Mesendoderm (in vitro differentiated cells): ENCODE measurements around the gene TIMM23B.
"Not testable (repeated sequence)": the region's sequence is repeated elsewhere in the genome, so short reads cannot be mapped to it uniquely, and the experiment has no call there.

Source experiments
- DNase-seq: peaks from one replicate; pipeline ENCODE4 v3.0.0; 2013
- H2AK5ac ChIP-seq: 2 replicates; pipeline ENCODE4 v1.6.1; 2013; ENCODE audit warnings: low read length, inconsistent platforms
- H2BK120ac ChIP-seq: 2 replicates; pipeline ENCODE4 v1.6.1; 2013; ENCODE audit warnings: low read depth, mild to moderate bottlenecking, low read length, moderate library complexity, mixed read lengths
- H2BK15ac ChIP-seq: replicated peaks from 2 replicates; pipeline ENCODE4 v1.6.1; 2013; ENCODE audit warnings: low read depth, mild to moderate bottlenecking, moderate library complexity
- H2BK5ac ChIP-seq: 2 replicates; pipeline ENCODE4 v1.6.1; 2013; ENCODE audit warnings: low read length, inconsistent platforms
- H3K18ac ChIP-seq: 2 replicates; pipeline ENCODE4 v1.6.1; 2013; ENCODE audit warnings: mild to moderate bottlenecking, low read length, mixed read lengths
- H3K23ac ChIP-seq: one replicate; pipeline ENCODE4 v1.6.1; 2013; ENCODE audit warnings: low read length
- H3K27ac ChIP-seq: 2 replicates; pipeline ENCODE4 v1.5.1; 2013; ENCODE audit warnings: low read depth, mild to moderate bottlenecking, inconsistent platforms, low read length, moderate library complexity
- H3K27me3 ChIP-seq: 2 replicates; pipeline ENCODE4 v1.6.1; 2013; ENCODE audit warnings: low read length, control low read depth, mild to moderate bottlenecking, inconsistent platforms; ENCODE audit not compliant: insufficient read depth, poor library complexity
- H3K36me3 ChIP-seq: 2 replicates; pipeline ENCODE4 v1.6.1; 2013; ENCODE audit warnings: low read length, inconsistent platforms; ENCODE audit not compliant: control insufficient read depth, insufficient read depth
- H3K4ac ChIP-seq: one replicate; pipeline ENCODE4 v1.6.1; 2013; ENCODE audit warnings: low read depth, mild to moderate bottlenecking, low read length, moderate library complexity
- H3K4me1 ChIP-seq: 2 replicates; pipeline ENCODE4 v1.6.1; 2013; ENCODE audit warnings: low read depth, low read length, inconsistent platforms; ENCODE audit not compliant: control insufficient read depth
- H3K4me2 ChIP-seq: 2 replicates; pipeline ENCODE4 v1.6.1; 2013; ENCODE audit warnings: low read length
- H3K4me3 ChIP-seq: 2 replicates; pipeline ENCODE4 v1.5.1; 2013; ENCODE audit warnings: mild to moderate bottlenecking, low read length
- H3K56ac ChIP-seq: one replicate; pipeline ENCODE4 v1.6.1; 2013; ENCODE audit warnings: low read length
- H3K79me1 ChIP-seq: 2 replicates; pipeline ENCODE4 v1.6.1; 2013; ENCODE audit warnings: low read length, inconsistent platforms
- H3K79me2 ChIP-seq: 2 replicates; pipeline ENCODE4 v1.6.1; 2013; ENCODE audit warnings: mild to moderate bottlenecking, low read length; ENCODE audit not compliant: control insufficient read depth, insufficient read depth
- H3K9ac ChIP-seq: 2 replicates; pipeline ENCODE4 v1.6.1; 2013; ENCODE audit warnings: low read length, inconsistent platforms
- H4K5ac ChIP-seq: one replicate; pipeline ENCODE4 v1.6.1; 2013; ENCODE audit warnings: low read length
- H4K8ac ChIP-seq: one replicate; pipeline ENCODE4 v1.6.1; 2013; ENCODE audit warnings: low read depth, mild to moderate bottlenecking, control low read depth, low read length, moderate library complexity
- WGBS: extraction: QIAGEN DNeasy Blood & Tissue Kit; methylation state at CpG from one replicate; pipeline ENCODE4 v1.1.7; 2013; ENCODE audit warnings: low lambda C conversion rate, missing lambda C conversion rate; ENCODE audit not compliant: insufficient coverage; ENCODE audit errors: extremely low coverage; 5-methylcytosine and 5-hydroxymethylcytosine counted together

TIMM23B gene

DNA sequence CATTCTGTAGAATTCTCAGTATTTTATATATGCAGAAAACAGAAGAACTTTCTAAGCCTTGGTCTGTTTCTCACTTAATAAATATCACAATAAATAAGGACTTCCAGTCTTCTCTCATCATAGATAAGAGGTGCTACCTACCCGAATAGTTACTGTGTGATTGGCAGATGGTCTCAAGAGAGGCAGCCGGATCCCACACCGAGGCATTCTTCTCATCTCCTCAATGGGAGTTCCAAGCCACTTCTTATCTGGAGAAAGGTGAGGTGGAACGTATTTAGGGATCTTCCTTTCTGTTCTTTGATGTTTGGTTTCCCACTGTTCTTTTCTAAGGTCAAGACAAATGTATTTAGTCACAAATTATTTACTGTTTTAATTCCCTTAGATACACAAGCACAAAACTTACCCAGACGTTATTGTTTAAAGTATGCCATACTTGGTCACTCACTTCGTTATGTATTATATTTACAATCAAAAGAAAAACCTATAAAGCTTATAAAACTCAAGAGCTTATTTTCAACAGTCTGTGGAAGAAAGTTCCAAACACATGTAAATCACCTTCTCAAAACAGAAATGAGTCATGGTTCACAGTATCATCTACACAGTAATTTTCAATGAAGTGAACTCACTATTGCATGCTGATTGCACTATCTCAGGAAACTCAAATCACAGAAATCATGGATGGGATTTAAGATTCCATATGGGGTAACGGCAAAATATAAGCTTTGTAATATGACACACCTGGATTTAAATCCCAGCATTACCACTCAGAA, 9.7 kb upstream of the TIMM23B start:
- H2AK5ac ChIP-seq, H3K4me1 ChIP-seq, H4K8ac ChIP-seq, H3K36me3 ChIP-seq, H3K27ac ChIP-seq, H2BK15ac ChIP-seq, H3K27me3 ChIP-seq, H3K4ac ChIP-seq, H2BK5ac ChIP-seq, H3K18ac ChIP-seq, H3K79me2 ChIP-seq, H4K5ac ChIP-seq, H3K23ac ChIP-seq, H3K56ac ChIP-seq, H2BK120ac ChIP-seq, H3K4me2 ChIP-seq, H3K79me1 ChIP-seq, H3K4me3 ChIP-seq, H3K9ac ChIP-seq: not testable (repeated sequence)
- peak; percentile 66 for DNase-seq
- WGBS, result no CpG with 5 or more reads among the region's 7 CpGs

GRCh38 chr10:49942339-49942705, 469 bp downstream of the TIMM23B start:
- not testable (repeated sequence) for H3K36me3 ChIP-seq, H2AK5ac ChIP-seq, H3K27me3 ChIP-seq, H4K8ac ChIP-seq, H3K79me1 ChIP-seq, H4K5ac ChIP-seq, H2BK120ac ChIP-seq, H3K18ac ChIP-seq, H3K4me1 ChIP-seq, H3K4ac ChIP-seq, H3K27ac ChIP-seq, H2BK15ac ChIP-seq, H3K23ac ChIP-seq, H2BK5ac ChIP-seq
- DNase-seq, result peak; percentile 5
- H3K9ac ChIP-seq, result peak overlapping the region; percentile 87
- no CpG with 5 or more reads among the region's 12 CpGs for WGBS
- peak overlapping the region; percentile 52 for H3K4me2 ChIP-seq
- peak overlapping the region; percentile 88 for H3K56ac ChIP-seq
- H3K79me2 ChIP-seq, result peaks cover 26% of the 10 kb centered on the region
- peak overlapping the region; percentile 85 for H3K4me3 ChIP-seq

DNA sequence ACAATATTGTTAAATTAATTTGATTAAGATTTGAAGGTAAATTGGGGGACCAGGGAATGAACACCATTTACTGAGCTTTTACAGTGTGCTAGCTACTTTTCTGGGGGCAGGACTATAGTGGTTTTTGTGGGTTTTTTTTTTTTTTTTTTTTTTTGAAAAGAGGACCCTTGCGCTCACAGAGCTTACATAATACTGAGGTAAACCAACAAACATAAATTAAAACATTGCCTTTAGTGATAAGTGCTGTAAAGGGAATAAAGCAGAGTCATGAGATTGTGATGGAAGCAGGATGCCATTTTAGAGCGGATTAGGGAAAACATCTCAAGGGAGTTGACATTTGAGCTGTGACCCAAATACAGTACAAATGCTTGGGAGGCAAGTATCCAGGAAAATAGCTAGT, 1.8 kb downstream of the TIMM23B start:
- WGBS, result no CpG with 5 or more reads among the region's 2 CpGs

DNA sequence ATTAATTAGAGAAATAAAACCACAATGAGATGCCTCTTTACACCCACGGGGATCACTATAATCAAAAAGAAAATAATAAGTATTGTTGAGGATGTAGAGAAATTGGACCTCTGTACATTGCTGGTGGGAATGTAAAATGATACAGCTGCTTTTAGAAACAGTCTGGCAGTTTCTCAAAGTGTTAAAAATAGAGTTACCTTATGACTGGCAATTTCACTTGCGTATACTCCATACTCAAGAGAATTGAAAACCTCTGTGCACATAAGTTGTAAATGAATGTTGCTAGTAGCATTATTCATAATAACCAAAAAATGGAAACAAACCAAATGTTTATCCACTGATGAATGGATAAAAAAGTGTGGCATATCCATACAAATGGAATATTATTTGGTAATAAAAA, 6.3 kb downstream of the TIMM23B start:
- not testable (repeated sequence) for H4K8ac ChIP-seq, H3K9ac ChIP-seq, H3K56ac ChIP-seq, H4K5ac ChIP-seq, H3K36me3 ChIP-seq, H2AK5ac ChIP-seq, H2BK15ac ChIP-seq, H3K4me2 ChIP-seq, H3K4ac ChIP-seq, H3K79me2 ChIP-seq, H2BK120ac ChIP-seq, H3K27ac ChIP-seq, H3K27me3 ChIP-seq, H3K4me1 ChIP-seq, H3K18ac ChIP-seq, H3K79me1 ChIP-seq, H2BK5ac ChIP-seq, H3K23ac ChIP-seq, DNase-seq, H3K4me3 ChIP-seq
- no CpG with 5 or more reads among the region's 2 CpGs for WGBS

More for the DNA sequence above, 1.8 kb downstream of the TIMM23B start:
- not testable (repeated sequence) for H3K27me3 ChIP-seq, H3K36me3 ChIP-seq, H3K18ac ChIP-seq, H3K4ac ChIP-seq, H3K4me1 ChIP-seq, H3K56ac ChIP-seq, H3K4me2 ChIP-seq, H4K5ac ChIP-seq, H4K8ac ChIP-seq, H3K79me1 ChIP-seq, H2BK120ac ChIP-seq, H2BK5ac ChIP-seq, DNase-seq, H2AK5ac ChIP-seq, H3K23ac ChIP-seq, H3K4me3 ChIP-seq, H3K27ac ChIP-seq, H3K9ac ChIP-seq, H2BK15ac ChIP-seq
- H3K79me2 ChIP-seq, result peaks cover 22% of the 10 kb centered on the region

- not testable (repeated sequence) for DNase-seq, H3K36me3 ChIP-seq
Measured at GRCh38 chr10:49948737-49949136, 6.9 kb downstream of the TIMM23B start.

GRCh38 chr10:49952006-49952405, 10.2 kb downstream of the TIMM23B start:
- H3K4me3 ChIP-seq, H3K79me2 ChIP-seq, H2BK15ac ChIP-seq, H3K56ac ChIP-seq, H3K23ac ChIP-seq, H2AK5ac ChIP-seq, H3K4me2 ChIP-seq, H3K79me1 ChIP-seq, H3K27me3 ChIP-seq, H2BK120ac ChIP-seq, DNase-seq, H3K36me3 ChIP-seq, H3K4me1 ChIP-seq, H4K5ac ChIP-seq, H2BK5ac ChIP-seq, H3K9ac ChIP-seq, H4K8ac ChIP-seq, H3K18ac ChIP-seq, H3K4ac ChIP-seq, H3K27ac ChIP-seq: not testable (repeated sequence)
- no CpG with 5 or more reads among the region's 3 CpGs for WGBS

More at GRCh38 chr10:49948737-49949136, 6.9 kb downstream of the TIMM23B start:
- H3K4ac ChIP-seq, H3K56ac ChIP-seq, H3K27me3 ChIP-seq, H2AK5ac ChIP-seq, H3K79me1 ChIP-seq, H3K79me2 ChIP-seq, H3K9ac ChIP-seq, H4K5ac ChIP-seq, H3K4me3 ChIP-seq, H3K18ac ChIP-seq, H3K4me2 ChIP-seq, H3K23ac ChIP-seq, H3K4me1 ChIP-seq, H2BK5ac ChIP-seq, H4K8ac ChIP-seq, H2BK120ac ChIP-seq, H3K27ac ChIP-seq, H2BK15ac ChIP-seq: not testable (repeated sequence)
- WGBS, result no CpG with 5 or more reads among the region's 2 CpGs
